PC-9 (cell line): Measurements from ENCODE around the gene TRANK1.

Experiments
- EZH2 ChIP-seq: fragments of 200-600 bp; sonication (generic); IDR thresholded peaks from 2 replicates; pipeline ENCODE4 v1.8.0; 2017; ENCODE audit warnings: antibody characterized with exemption, low read depth
- TF ChIP-seq, protein P1 (sequence below): fragments of 200-600 bp; sonication (generic); conservative IDR thresholded peaks from 2 replicates; pipeline ENCODE4 v1.6.1; 2017; ENCODE audit warnings: mixed run types, antibody characterized with exemption, mild to moderate bottlenecking, moderate library complexity

DNA sequence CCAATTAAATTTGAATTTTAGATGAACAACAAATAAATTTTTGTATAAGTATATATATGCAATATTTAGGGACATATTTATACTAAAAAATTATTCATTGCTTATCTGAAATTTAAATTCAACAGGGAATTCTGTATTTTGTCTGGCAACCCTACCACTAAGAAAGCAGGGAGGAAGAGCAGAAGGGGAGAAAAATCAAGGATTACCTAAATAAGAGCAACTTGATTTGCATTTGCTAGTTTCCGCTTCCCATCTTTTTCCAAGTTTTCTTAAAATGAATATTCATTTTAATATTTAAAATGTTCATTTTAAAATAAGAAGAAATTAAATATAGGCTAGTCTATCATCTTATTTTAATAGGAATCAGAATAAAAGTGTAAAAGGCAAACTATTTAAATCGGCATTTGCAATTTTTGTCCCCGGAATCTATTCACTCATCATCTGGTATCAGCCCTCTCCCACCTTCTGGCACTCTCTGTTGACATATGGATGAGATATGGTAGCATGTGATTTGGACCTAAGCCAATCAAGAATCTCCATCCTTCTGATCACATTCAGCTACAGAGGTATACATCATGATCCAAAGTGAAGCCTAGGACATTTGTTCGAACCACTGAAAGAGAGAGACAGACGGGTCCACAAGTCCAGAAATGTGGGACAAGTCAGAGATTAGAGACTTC lies 82.6 kb downstream of the TRANK1 start:
- TF ChIP-seq, protein P1, sequence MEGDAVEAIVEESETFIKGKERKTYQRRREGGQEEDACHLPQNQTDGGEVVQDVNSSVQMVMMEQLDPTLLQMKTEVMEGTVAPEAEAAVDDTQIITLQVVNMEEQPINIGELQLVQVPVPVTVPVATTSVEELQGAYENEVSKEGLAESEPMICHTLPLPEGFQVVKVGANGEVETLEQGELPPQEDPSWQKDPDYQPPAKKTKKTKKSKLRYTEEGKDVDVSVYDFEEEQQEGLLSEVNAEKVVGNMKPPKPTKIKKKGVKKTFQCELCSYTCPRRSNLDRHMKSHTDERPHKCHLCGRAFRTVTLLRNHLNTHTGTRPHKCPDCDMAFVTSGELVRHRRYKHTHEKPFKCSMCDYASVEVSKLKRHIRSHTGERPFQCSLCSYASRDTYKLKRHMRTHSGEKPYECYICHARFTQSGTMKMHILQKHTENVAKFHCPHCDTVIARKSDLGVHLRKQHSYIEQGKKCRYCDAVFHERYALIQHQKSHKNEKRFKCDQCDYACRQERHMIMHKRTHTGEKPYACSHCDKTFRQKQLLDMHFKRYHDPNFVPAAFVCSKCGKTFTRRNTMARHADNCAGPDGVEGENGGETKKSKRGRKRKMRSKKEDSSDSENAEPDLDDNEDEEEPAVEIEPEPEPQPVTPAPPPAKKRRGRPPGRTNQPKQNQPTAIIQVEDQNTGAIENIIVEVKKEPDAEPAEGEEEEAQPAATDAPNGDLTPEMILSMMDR: no peak
- no peak for TF ChIP-seq EZH2
